Brain pericyte (primary cell): ENCODE measurements around the gene SEL1L2.

Experiments
- DNase-seq: peaks from one replicate; pipeline ENCODE4 v3.0.0-alpha.2; 2012; ENCODE audit warnings: low read depth, low spot score

SEL1L2 gene

GRCh38 chr20:13816757-13817156, 173.7 kb downstream of the SEL1L2 start:
- DNase-seq: no peak

DNA sequence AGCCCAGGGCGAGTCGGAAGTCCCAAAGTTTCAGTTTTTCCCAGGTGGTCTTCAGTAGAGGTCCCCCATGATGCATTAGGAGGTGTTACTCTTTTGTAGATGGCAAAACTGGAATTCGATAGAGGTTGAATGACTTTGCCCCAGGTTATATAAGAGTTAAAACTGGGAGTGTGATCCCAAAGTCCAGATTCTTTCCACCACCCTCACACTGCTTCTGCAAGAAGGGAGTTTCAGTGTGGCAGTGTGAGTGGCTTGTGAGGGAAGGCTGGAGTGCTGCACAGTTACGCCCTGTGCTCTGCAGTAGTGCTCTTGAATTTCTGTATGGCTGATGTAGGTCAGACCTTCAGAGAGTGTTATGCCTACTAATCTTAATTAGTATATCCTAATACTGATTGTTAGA, 175.7 kb downstream of the SEL1L2 start:
- no peak for DNase-seq

GRCh38 chr20:13813910-13814309, 176.5 kb downstream of the SEL1L2 start:
- DNase-seq: no peak

DNA sequence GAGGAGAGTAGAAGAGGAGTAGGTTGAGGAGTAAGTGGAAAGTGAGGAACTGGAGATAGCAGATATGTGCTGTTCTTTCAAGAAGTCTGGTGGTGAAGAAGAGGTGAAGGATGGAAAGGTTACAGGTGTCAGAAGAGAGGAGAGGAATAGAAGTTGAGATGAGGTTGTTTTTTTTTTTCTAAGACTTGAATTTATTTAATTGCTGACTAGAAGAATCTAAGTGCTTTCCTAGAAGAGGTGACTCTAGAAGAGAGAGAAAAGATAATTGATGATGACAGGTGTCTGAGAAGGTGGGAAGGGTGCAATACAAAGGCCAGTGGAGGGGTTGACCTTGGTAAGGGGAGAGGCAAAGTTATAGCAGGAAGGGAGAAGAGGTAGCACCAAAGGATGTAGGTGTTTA, 180.0 kb downstream of the SEL1L2 start:
- no peak for DNase-seq

DNA sequence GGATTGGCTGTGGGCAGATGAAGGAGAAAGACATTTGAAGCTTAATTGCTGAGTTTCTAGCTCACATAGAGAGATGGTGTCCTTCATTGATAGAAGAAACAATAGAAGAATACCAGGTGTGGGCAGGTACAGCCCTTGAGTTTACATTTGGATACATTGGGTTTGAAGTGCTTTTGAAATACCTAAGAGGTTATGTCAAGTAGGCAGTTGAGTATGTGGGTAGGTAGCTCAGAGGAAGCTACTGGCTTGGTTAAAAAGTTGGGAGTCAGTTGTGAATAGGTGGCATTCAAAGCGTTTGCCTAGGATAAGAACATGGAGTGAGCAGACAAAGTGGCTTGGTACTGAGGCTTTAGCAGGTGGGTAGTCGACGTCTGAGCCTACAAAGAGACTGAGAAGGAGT, 180.6 kb downstream of the SEL1L2 start:
- DNase-seq: no peak

GRCh38 chr20:13809373-13809772, 181.0 kb downstream of the SEL1L2 start:
- DNase-seq: no peak

GRCh38 chr20:13800728-13801134, 189.7 kb downstream of the SEL1L2 start:
- DNase-seq: no peak

- no peak for DNase-seq
Measured at GRCh38 chr20:13799974-13800373, 190.4 kb downstream of the SEL1L2 start.
